Heart left ventricle (tissue), 16 donors: ENCODE results near the gene MAPT. TPM values are rescaled to one million over a fixed set of nuclear protein-coding genes. Genes with fewer than 3 reads are reported as not detected.

Experiments used
- ATAC-seq, 4 donors: fragments of 200-7000 bp; cut with Tn5 transposase; one replicate each; pipeline ENCODE4 v1.9.1; 2020 to 2022; ENCODE audit warnings: moderate library complexity in 4 of 4, mild to moderate bottlenecking in 3 of 4, moderate number of reproducible peaks in 1 of 4
- DNase-seq, 5 donors: peaks; one replicate each; pipeline ENCODE4 v3.0.0-alpha.2; 2020
- H3K27ac ChIP-seq, 12 donors: fragments of 200-600 bp; sonication (generic) in 4 of 12; one replicate each; pipeline versions ENCODE4 v1.5.0 to v1.8.0; 2016 to 2022; ENCODE audit warnings: mild to moderate bottlenecking in 2 of 12
- H3K27me3 ChIP-seq, 9 donors: fragments of 200-600 bp; sonication (generic) in 2 of 9; one replicate each; pipeline versions ENCODE4 v1.5.1 to v1.8.0; 2016 to 2022; ENCODE audit warnings: mild to moderate bottlenecking in 3 of 9
- H3K36me3 ChIP-seq, 9 donors: fragments of 200-600 bp; sonication (generic) in 2 of 9; one replicate each; pipeline versions ENCODE4 v1.5.0 to v1.8.0; 2018 to 2022; ENCODE audit warnings: mild to moderate bottlenecking in 2 of 9
- H3K4me1 ChIP-seq, 12 donors: fragments of 200-600 bp; sonication (generic) in 4 of 12; one replicate each; pipeline versions ENCODE4 v1.5.0 to v1.8.0; 2016 to 2022; ENCODE audit warnings: mild to moderate bottlenecking in 3 of 12
- H3K4me3 ChIP-seq, 12 donors: fragments of 200-600 bp; sonication (generic) in 4 of 12; one replicate each; pipeline versions ENCODE4 v1.5.0 to v1.8.0; 2017 to 2022; ENCODE audit warnings: mild to moderate bottlenecking in 9 of 12, moderate library complexity in 4 of 12
- H3K9me3 ChIP-seq, 12 donors: fragments of 200-600 bp; sonication (generic) in 4 of 12; one replicate each; pipeline versions ENCODE4 v1.5.0 to v1.8.0; 2016 to 2022; ENCODE audit warnings: mild to moderate bottlenecking in 1 of 12
- CTCF ChIP-seq, 12 donors: fragments of 200-600 bp; sonication (generic) in 4 of 12; IDR thresholded peaks; one replicate each; pipeline versions ENCODE4 v1.5.0 to v1.8.0; 2018 to 2022; ENCODE audit warnings: antibody characterized with exemption in 12 of 12, mild to moderate bottlenecking in 5 of 12
- POLR2A ChIP-seq, 2 donors: fragments of 450-650 bp; IDR thresholded peaks; one replicate each; pipeline ENCODE4 v1.6.1; 2017; ENCODE audit warnings: antibody characterized with exemption in 2 of 2, mild to moderate bottlenecking in 2 of 2, moderate library complexity in 2 of 2
- WGBS, 4 donors: extraction: QIAGEN DNeasy Blood & Tissue Kit in 2 of 4; methylation state at CpG; one replicate each; pipeline versions ENCODE4 v1.1.5 to v1.1.7; 2013 to 2018; 5-methylcytosine and 5-hydroxymethylcytosine counted together
- intact Hi-C, 10 donors: fragments of 100-400 bp; cut with DNase I; formaldehyde crosslinking; loops; one replicate each; pipeline versions ENCODE4 v1.11.1 to v1.14.2; 2022
- polyA plus RNA-seq, 2 donors: library from polyadenylated mRNA; stranded (reverse); fragments of 200-250 nt; gene quantifications; one replicate each; pipeline ENCODE4 v1.2.3, GENCODE V29; 2013
- total RNA-seq, 9 donors: library from RNA; depleted of rRNA in 2 of 9; stranded (reverse); fragments of >200 nt in 2 of 9; fragmentation: NEBNext Ultra II Directional in 3 of 9; extraction: Animal tissue kit (Norgen Biotek cat#: 25700) in 3 of 9; gene quantifications; one replicate each; pipeline versions ENCODE4 v1.1.0 to v1.2.4, GENCODE V29; 2016 to 2023
- donor health status: ischemic (EF 13 %, LVEDD 7.1; RV severe dilation, severe dysfunction).
- donor health status: healthy with polysubstance abuse.
- donor health status: DM: no; HTN: yes; CAD: no.
- donor health status: DM: no; HTN: no; CAD: no.
- donor health status: ischemic (EF 25% LVEDD 6.9; RV normal size, moderate dysfunction).
- donor health status: ischemic (EF 25% LVEDD 5.7; RV mildly dilated, moderate dysfunction).
- donor health status: healthy.
- donor health status: DM: yes; HTN: yes; CAD: no.
- donor health status: ischemic (EF 35%, LVEDD 5.7; RV mildly dilated, moderate dysfunction).
- donor health status: nonischemic (EF 11% LVEDD 7.7; RV severe dilation, severe dysfunction).
- donor health status: DM: yes; HTN: yes; CAD: no.
- donor health status: PGD.
- donor health status: ischemic (EF 29% LVEDD 5.4; RV normal size, mild dysfunction).
- donor health status: nonischemic (EF 23%, LVEDD 6.1; RV moderate dilation, normal function).

MAPT gene
- total and polyA plus RNA-seq, 11 donors, result 2.9 to 70.4 (median 29.3) TPM

GRCh38 chr17:46060461-46060860, 166.1 kb downstream of the MAPT start:
- ATAC-seq (no peak), DNase-seq (no peak)
- Histone ChIP-seq H3K4me1 (peaks cover 0 to 23% (median 9%) of the 10 kb centered on the region in 12 donors), H3K27ac (no peak overlapping the region), H3K9me3 (no peaks in the 10 kb centered on the region), H3K4me3 (no peak overlapping the region), H3K27me3 (no peaks in the 10 kb centered on the region), H3K36me3 (peaks cover 0 to 72% (median 28%) of the 10 kb centered on the region in 9 donors)
- TF ChIP-seq POLR2A (IDR thresholded peaks at IDR 0.05), result no peak
- TF ChIP-seq CTCF (IDR thresholded peaks at IDR 0.05), result no peak
- 85 to 92% (median 89%) methylated on average over 2 of the region's 2 CpGs for WGBS, 4 donors
- intact Hi-C loops, result loop anchor here in 1 of 10 donors (5.0 kb wide), 1 partner anchor 132 kb away; the partner anchor contains the start of gene KANSL1

GRCh38 chr17:46061435-46061834, 167.1 kb downstream of the MAPT start:
- Histone ChIP-seq H3K4me1 (peaks cover 0 to 19% (median 9%) of the 10 kb centered on the region in 12 donors), H3K36me3 (peaks cover 0 to 78% (median 38%) of the 10 kb centered on the region in 9 donors), H3K9me3 (no peaks in the 10 kb centered on the region), H3K27ac (no peak overlapping the region), H3K27me3 (no peaks in the 10 kb centered on the region), H3K4me3 (no peak overlapping the region)
- ATAC-seq (no peak), DNase-seq (no peak)
- intact Hi-C loops, result loop anchor here in 1 of 10 donors (5.0 kb wide), 1 partner anchor 131 kb away; the partner anchor contains the start of gene KANSL1
- peak in 8 of 12 donors; percentile 19 to 52 (median 39) for TF ChIP-seq CTCF (IDR thresholded peaks at IDR 0.05)
- no peak for TF ChIP-seq POLR2A (IDR thresholded peaks at IDR 0.05)
- WGBS, 4 donors, result 94 to 99% (median 97%) methylated on average over 5 of the region's 5 CpGs

DNA sequence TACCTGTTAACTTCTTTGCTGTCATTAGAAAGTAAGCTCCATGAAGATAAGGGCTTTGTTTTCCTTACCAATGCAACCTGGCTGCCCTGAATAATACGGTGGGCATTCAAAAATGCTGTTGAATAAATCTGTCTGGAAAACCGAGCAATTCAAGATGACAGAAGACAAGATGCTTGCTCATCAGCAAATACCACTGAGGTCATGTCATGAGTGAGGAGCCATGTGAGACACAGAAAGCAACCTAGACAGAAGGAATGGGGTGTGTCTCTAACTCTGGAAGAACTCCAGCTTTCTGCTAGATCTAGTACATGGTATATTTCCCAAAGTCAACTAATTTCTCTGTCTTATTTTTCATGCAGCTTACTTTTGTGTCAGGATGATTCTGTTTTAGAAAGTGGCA, 168.9 kb downstream of the MAPT start:
- no peak overlapping the region for H3K27ac ChIP-seq
- peaks cover 0 to 16% (median 2%) of the 10 kb centered on the region in 12 donors for H3K4me1 ChIP-seq
- DNase-seq (no peak), ATAC-seq (no peak)
- intact Hi-C loops, result loop anchor here in 1 of 10 donors (5.0 kb wide), 1 partner anchor 129 kb away; the partner anchor contains the start of gene KANSL1
- WGBS, 4 donors, result 45 to 65% (median 53%) methylated on average over 2 of the region's 2 CpGs
- TF ChIP-seq CTCF (IDR thresholded peaks at IDR 0.05) (no peak), POLR2A (IDR thresholded peaks at IDR 0.05) (no peak)
- H3K4me3 ChIP-seq, result no peak overlapping the region
- H3K27me3 ChIP-seq, result no peaks in the 10 kb centered on the region
- H3K36me3 ChIP-seq, result peaks cover 0 to 80% (median 48%) of the 10 kb centered on the region in 9 donors
- no peaks in the 10 kb centered on the region for H3K9me3 ChIP-seq

- no peak for DNase-seq
- intact Hi-C loops, result loop anchor here in 1 of 10 donors (5.0 kb wide), 1 partner anchor 128 kb away; the partner anchor contains the start of gene KANSL1
- no peaks in the 10 kb centered on the region for H3K9me3 ChIP-seq
- peaks cover 0 to 74% (median 48%) of the 10 kb centered on the region in 9 donors for H3K36me3 ChIP-seq
- ATAC-seq, result no peak
- no peak overlapping the region for H3K27ac ChIP-seq
- TF ChIP-seq POLR2A (IDR thresholded peaks at IDR 0.05), result no peak
- TF ChIP-seq CTCF (IDR thresholded peaks at IDR 0.05), result no peak
- peaks cover 0 to 15% (median 1%) of the 10 kb centered on the region in 12 donors for H3K4me1 ChIP-seq
- H3K27me3 ChIP-seq, result no peaks in the 10 kb centered on the region
- H3K4me3 ChIP-seq, result no peak overlapping the region
- 81 to 94% (median 90%) methylated on average over 1 of the region's 1 CpG for WGBS, 4 donors
These were observed 170.1 kb downstream of the MAPT start for GRCh38 chr17:46064460-46064859.
